ENCODE measurements around the gene SENP2. TPM values are rescaled to one million over a fixed set of nuclear protein-coding genes. Genes with fewer than 3 reads are reported as not detected.

The SENP2 gene
- total RNA-seq, 1 experiment from 2014 or later = 56.9 TPM

DNA sequence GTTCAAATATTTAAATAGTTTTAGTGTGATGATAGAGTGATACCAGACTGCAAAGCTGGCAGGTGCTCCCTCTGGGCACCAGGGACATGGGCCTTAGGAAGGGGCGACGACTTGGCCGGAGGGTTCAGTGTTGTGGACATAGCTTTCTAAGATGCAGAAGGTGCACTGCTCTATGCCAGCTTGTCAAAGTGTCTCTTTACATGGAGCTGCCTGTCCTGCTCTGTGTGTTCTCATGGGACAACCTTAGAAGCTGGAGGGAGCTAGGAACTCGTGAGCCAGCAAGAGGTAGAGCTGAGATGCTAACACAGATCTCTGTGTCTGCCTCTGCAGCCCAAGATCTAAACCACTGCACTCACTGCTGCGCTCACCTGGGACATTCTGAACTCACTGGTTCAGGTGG is 77.8 kb downstream of the SENP2 start (continued):
- TF ChIP-seq PRDM15 (CRISPR knock-in tag; IDR thresholded peaks at IDR 0.05) = no peak

GRCh38 chr3:185667574-185667973 is 81.5 kb downstream of the SENP2 start:
- H3K4me1 Mint-ChIP-seq = no peaks in the 10 kb centered on the region
- H3K9me3 Mint-ChIP-seq = no peaks in the 10 kb centered on the region
- ChIA-PET CTCF (no interaction called here), POLR2A (no interaction called here)
- TF ChIP-seq, protein P1, sequence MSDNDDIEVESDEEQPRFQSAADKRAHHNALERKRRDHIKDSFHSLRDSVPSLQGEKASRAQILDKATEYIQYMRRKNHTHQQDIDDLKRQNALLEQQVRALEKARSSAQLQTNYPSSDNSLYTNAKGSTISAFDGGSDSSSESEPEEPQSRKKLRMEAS (CRISPR knock-in tag; IDR thresholded peaks at IDR 0.05) = no peak
- TF ChIP-seq ETV6 (CRISPR knock-in tag; IDR thresholded peaks at IDR 0.05) (no peak), SOX15 (CRISPR knock-in tag; IDR thresholded peaks at IDR 0.05) (no peak), ZNF232 (CRISPR knock-in tag; IDR thresholded peaks at IDR 0.05) (no peak), ZNF219 (CRISPR knock-in tag; IDR thresholded peaks at IDR 0.05; ENCODE audit: borderline replicate concordance) (no peak), ZNF425 (CRISPR knock-in tag; conservative IDR thresholded peaks at IDR 0.05) (no peak), TEAD1 (CRISPR knock-in tag; IDR thresholded peaks at IDR 0.05) (no peak), ESRRA (CRISPR knock-in tag; IDR thresholded peaks at IDR 0.05; ENCODE audit: borderline replicate concordance) (no peak), ATF1 (CRISPR knock-in tag; IDR thresholded peaks at IDR 0.05) (no peak), ZNF423 (CRISPR knock-in tag; IDR thresholded peaks at IDR 0.05) (no peak), ELF4 (CRISPR knock-in tag; IDR thresholded peaks at IDR 0.05; ENCODE audit: low read depth) (no peak)
- TF ChIP-seq, protein P2, sequence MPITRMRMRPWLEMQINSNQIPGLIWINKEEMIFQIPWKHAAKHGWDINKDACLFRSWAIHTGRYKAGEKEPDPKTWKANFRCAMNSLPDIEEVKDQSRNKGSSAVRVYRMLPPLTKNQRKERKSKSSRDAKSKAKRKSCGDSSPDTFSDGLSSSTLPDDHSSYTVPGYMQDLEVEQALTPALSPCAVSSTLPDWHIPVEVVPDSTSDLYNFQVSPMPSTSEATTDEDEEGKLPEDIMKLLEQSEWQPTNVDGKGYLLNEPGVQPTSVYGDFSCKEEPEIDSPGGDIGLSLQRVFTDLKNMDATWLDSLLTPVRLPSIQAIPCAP (CRISPR knock-in tag; IDR thresholded peaks at IDR 0.05) = no peak
- TF ChIP-seq, protein P3, sequence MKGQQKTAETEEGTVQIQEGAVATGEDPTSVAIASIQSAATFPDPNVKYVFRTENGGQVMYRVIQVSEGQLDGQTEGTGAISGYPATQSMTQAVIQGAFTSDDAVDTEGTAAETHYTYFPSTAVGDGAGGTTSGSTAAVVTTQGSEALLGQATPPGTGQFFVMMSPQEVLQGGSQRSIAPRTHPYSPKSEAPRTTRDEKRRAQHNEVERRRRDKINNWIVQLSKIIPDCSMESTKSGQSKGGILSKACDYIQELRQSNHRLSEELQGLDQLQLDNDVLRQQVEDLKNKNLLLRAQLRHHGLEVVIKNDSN (CRISPR knock-in tag; IDR thresholded peaks at IDR 0.05) = no peak
- TF ChIP-seq, protein P4, sequence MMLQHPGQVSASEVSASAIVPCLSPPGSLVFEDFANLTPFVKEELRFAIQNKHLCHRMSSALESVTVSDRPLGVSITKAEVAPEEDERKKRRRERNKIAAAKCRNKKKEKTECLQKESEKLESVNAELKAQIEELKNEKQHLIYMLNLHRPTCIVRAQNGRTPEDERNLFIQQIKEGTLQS (CRISPR knock-in tag; conservative IDR thresholded peaks at IDR 0.05) = no peak
- no peak for DNase-seq (ENCODE audit: low spot score)
- H3K27ac Mint-ChIP-seq = no peak overlapping the region
- H3K27me3 Mint-ChIP-seq (ENCODE audit: low read depth) = no peaks in the 10 kb centered on the region
- H3K4me3 Mint-ChIP-seq = no peak overlapping the region
- ATAC-seq = no peak
- H3K36me3 Mint-ChIP-seq = peaks cover 39% of the 10 kb centered on the region

DNA sequence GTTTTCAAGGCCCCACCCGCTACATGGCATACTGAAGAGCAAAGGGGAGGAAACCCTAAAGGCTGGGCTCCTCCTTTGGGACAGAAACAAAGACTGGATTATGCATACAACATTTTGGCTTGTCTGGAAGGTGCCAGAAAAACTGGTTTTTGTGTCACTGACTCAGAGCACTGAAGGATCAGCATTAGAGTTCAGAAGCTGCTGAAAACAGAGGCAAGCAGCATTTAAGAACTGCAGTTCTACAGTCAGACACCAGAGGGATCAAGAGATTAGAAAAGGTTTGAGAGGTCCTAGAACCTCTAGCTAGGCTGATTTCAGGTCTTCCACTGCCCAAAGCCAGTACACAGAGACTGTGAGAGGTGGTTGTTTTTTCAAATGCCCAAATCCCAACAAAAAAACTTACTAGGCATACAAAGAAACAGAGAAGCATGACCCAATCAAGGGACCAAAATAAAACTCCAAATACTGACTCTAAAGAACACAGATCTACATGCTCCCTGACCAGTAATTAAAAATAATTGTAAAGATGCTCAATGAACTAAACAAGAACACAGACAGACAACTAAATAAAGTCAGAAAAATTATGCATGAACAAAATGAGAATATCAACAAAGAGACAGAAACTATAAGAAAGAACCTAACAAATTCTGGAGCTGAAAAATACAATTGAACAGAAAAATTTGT is 91.2 kb downstream of the SENP2 start:
- Mint-ChIP-seq H3K4me3 (no peak overlapping the region), H3K27ac (peak overlapping the region; percentile 29), H3K36me3 (peaks cover 44% of the 10 kb centered on the region), H3K27me3 (ENCODE audit: low read depth) (no peaks in the 10 kb centered on the region), H3K4me1 (peaks cover 8% of the 10 kb centered on the region), H3K9me3 (no peaks in the 10 kb centered on the region)
- ChIA-PET CTCF (interaction anchor here (0.6 to 2.2 kb wide), 42 partner anchors 12 to 582 kb away, joined by 3 to 48 read pairs (median 4); partner anchors contain the start of gene IGF2BP2), POLR2A (interaction anchor here (0.6 to 0.7 kb wide), 3 partner anchors 74 to 230 kb away, joined by 3 to 7 read pairs (median 3); no protein-coding TSS in a partner anchor)
- no peak for DNase-seq (ENCODE audit: low spot score)
- peak; percentile 97 for ATAC-seq
- TF ChIP-seq EMX1 (CRISPR knock-in tag; IDR thresholded peaks at IDR 0.05) (no peak), CTCF (IDR thresholded peaks at IDR 0.05) (peak; percentile 74)
